SU-DHL-6 (cell line): ENCODE results near the gene PTGER2.

ENCODE experiments used
- EZH2phosphoT487 ChIP-seq: fragments of 200-600 bp; sonication (generic), shearing (Covaris generic); conservative IDR thresholded peaks from 2 replicates; pipeline ENCODE4 v1.6.1; 2018; ENCODE audit warnings: mild to moderate bottlenecking, antibody characterized with exemption, low read length, moderate library complexity, mixed read lengths
- TF ChIP-seq, protein P1 (sequence below): fragments of 200-600 bp; sonication (generic); IDR thresholded peaks from one replicate; pipeline ENCODE4 v1.5.1; 2017; ENCODE audit warnings: antibody characterized with exemption, mild to moderate bottlenecking, low read length, moderate library complexity; ENCODE audit not compliant: insufficient read depth, poor library complexity, severe bottlenecking

DNA sequence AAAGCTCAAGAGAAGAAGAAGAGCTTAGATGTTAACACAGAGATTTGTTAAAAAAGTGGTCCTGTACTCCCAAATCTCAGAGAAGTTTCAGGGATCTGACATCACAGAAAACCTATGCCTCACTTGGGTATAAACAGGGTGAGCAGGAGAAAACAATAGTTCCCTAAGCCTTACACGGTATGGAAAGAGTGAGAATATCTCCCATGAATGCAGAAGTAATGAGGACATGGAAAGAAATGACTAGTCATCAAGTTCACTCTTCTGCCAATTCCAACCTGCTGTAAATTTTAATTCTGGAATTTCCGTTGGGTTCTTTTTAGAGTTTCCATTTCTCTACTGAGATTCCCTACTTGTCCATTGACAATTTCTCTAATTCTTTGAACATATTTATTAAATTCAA is 6.2 kb upstream of the PTGER2 start:
- TF ChIP-seq, protein P1, sequence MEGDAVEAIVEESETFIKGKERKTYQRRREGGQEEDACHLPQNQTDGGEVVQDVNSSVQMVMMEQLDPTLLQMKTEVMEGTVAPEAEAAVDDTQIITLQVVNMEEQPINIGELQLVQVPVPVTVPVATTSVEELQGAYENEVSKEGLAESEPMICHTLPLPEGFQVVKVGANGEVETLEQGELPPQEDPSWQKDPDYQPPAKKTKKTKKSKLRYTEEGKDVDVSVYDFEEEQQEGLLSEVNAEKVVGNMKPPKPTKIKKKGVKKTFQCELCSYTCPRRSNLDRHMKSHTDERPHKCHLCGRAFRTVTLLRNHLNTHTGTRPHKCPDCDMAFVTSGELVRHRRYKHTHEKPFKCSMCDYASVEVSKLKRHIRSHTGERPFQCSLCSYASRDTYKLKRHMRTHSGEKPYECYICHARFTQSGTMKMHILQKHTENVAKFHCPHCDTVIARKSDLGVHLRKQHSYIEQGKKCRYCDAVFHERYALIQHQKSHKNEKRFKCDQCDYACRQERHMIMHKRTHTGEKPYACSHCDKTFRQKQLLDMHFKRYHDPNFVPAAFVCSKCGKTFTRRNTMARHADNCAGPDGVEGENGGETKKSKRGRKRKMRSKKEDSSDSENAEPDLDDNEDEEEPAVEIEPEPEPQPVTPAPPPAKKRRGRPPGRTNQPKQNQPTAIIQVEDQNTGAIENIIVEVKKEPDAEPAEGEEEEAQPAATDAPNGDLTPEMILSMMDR = no peak
- no peak for TF ChIP-seq EZH2phosphoT487
